Naive thymus-derived CD4-positive, alpha-beta T cell (primary cell): ENCODE data around the gene PTMA. TPM values are rescaled to one million over a fixed set of nuclear protein-coding genes. Genes with fewer than 3 reads are reported as not detected.

Experiments
- ATAC-seq: fragments of 150-1000 bp; cut with Tn5 transposase; 2 replicates; pipeline ENCODE4 v1.10.0; 2021; ENCODE audit warnings: mild to moderate bottlenecking, moderate library complexity
- CTCF ChIA-PET: fragments of 350-600 bp; sonication (Branson Sonifier 250); formaldehyde crosslinking; loops from one replicate; lab custom pipeline; 2021; ENCODE audit warnings: antibody characterized with exemption; lab: Charles Lee
- POLR2A ChIA-PET: fragments of 350-600 bp; sonication (Branson Sonifier 250); formaldehyde crosslinking; loops from one replicate; lab custom pipeline; 2021; ENCODE audit warnings: antibody characterized with exemption, inconsistent platforms; lab: Charles Lee
- DNase-seq, 9 donors: peaks; one replicate each; pipeline versions ENCODE4 v3.0.0 to v3.0.0-alpha.2; 2020 to 2022; ENCODE audit warnings: mixed read lengths in 1 of 9
- H3K27ac ChIP-seq: one replicate; pipeline ENCODE4 v1.7.0; 2013; ENCODE audit warnings: mild to moderate bottlenecking, low read depth, low read length, moderate library complexity
- H3K27me3 ChIP-seq, 2 donors: one replicate each; pipeline ENCODE4 v1.7.0; 2013; ENCODE audit warnings: low read length in 2 of 2, mild to moderate bottlenecking in 2 of 2, moderate library complexity in 2 of 2; ENCODE audit not compliant: control insufficient read depth in 2 of 2, insufficient read depth in 2 of 2
- H3K36me3 ChIP-seq, 3 experiments: 1 replicate in 2 of 3; 2 replicates in 1 of 3; pipeline ENCODE4 v1.7.0; 2013; ENCODE audit warnings: low read length in 3 of 3, mild to moderate bottlenecking in 3 of 3, moderate library complexity in 1 of 3; ENCODE audit not compliant: insufficient read depth in 3 of 3, control insufficient read depth in 2 of 3
- H3K4me1 ChIP-seq, 2 donors: one replicate each; pipeline ENCODE4 v1.7.0; 2013; ENCODE audit warnings: low read length in 2 of 2, mild to moderate bottlenecking in 2 of 2, moderate library complexity in 1 of 2; ENCODE audit not compliant: control insufficient read depth in 2 of 2, insufficient read depth in 2 of 2
- H3K4me3 ChIP-seq: 2 replicates; pipeline ENCODE4 v1.7.0; 2013; ENCODE audit warnings: mild to moderate bottlenecking, low read length
- H3K9me3 ChIP-seq, 3 experiments: 1 replicate in 2 of 3; 2 replicates in 1 of 3; pipeline ENCODE4 v1.7.0; 2013; ENCODE audit warnings: low read length in 3 of 3; ENCODE audit not compliant: control insufficient read depth in 2 of 3
- H3K27ac Mint-ChIP-seq, 9 donors: one replicate each; pipeline ENCODE4 v1.8.0; 2020 to 2022; ENCODE audit warnings: mixed read lengths in 9 of 9, mild to moderate bottlenecking in 8 of 9, moderate library complexity in 5 of 9, inconsistent platforms in 2 of 9
- H3K27me3 Mint-ChIP-seq, 5 donors: one replicate each; pipeline ENCODE4 v1.8.0; 2021 to 2022; ENCODE audit warnings: mixed read lengths in 5 of 5, mild to moderate bottlenecking in 1 of 5
- H3K36me3 Mint-ChIP-seq, 5 donors: one replicate each; pipeline ENCODE4 v1.8.0; 2020 to 2022; ENCODE audit warnings: mixed read lengths in 5 of 5, mild to moderate bottlenecking in 3 of 5, inconsistent platforms in 1 of 5
- H3K4me1 Mint-ChIP-seq, 7 donors: one replicate each; pipeline ENCODE4 v1.8.0; 2020 to 2022; ENCODE audit warnings: mixed read lengths in 7 of 7, mild to moderate bottlenecking in 3 of 7, inconsistent platforms in 1 of 7
- H3K4me3 Mint-ChIP-seq, 10 donors: one replicate each; pipeline ENCODE4 v1.8.0; 2020 to 2022; ENCODE audit warnings: mild to moderate bottlenecking in 10 of 10, mixed read lengths in 10 of 10, moderate library complexity in 6 of 10, inconsistent platforms in 2 of 10
- H3K9me3 Mint-ChIP-seq, 11 donors: one replicate each; pipeline ENCODE4 v1.8.0; 2020 to 2022; ENCODE audit warnings: mixed read lengths in 11 of 11, mild to moderate bottlenecking in 4 of 11, inconsistent platforms in 1 of 11, moderate library complexity in 1 of 11
- intact Hi-C, 2 donors: fragments of 100-400 bp; cut with micrococcal nuclease; formaldehyde crosslinking; loops; one replicate each; pipeline ENCODE4 v1.15.1; 2023
- polyA plus RNA-seq, 2 donors: library from polyadenylated mRNA; unstranded; fragments of 300-500 nt; fragmentation: Illumina TruSeq; gene quantifications; one replicate each; pipeline ENCODE4 v1.2.3, GENCODE V29; 2021
- total RNA-seq, 6 experiments: library from RNA in 5 of 6; stranded (reverse) in 5 of 6; gene quantifications; 1 replicate in 5 of 6; 2 replicates in 1 of 6; pipeline ENCODE4 v1.2.3 and lab custom pipeline; 2021 to 2026

PTMA gene
- total and polyA plus RNA-seq, 7 experiments from 2014 or later, result 1,211 to 2,051 (median 1,324) TPM

GRCh38 chr2:231715499-231715837 is 7.1 kb downstream of the PTMA start:
- DNase-seq (no peak), ATAC-seq (no peak)
- peaks cover 12 to 33% (median 15%) of the 10 kb centered on the region in 3 experiments for H3K36me3 ChIP-seq
- H3K9me3 ChIP-seq, result no peaks in the 10 kb centered on the region
- no peak overlapping the region for H3K4me3 Mint-ChIP-seq
- H3K36me3 Mint-ChIP-seq, result peaks cover 10 to 25% (median 23%) of the 10 kb centered on the region in 5 donors
- H3K27ac Mint-ChIP-seq, result peak overlapping the region in 8 of 9 donors; percentile 35 to 95 (median 80)
- no peaks in the 10 kb centered on the region for H3K27me3 Mint-ChIP-seq
- H3K4me3 ChIP-seq, result no peak overlapping the region
- CTCF ChIA-PET, result interaction anchor here (0.6 to 12.1 kb wide), 15 partner anchors 8 to 942 kb away, joined by 3 to 475 read pairs (median 6); no protein-coding TSS in a partner anchor
- peaks cover 30 to 45% (median 35%) of the 10 kb centered on the region in 7 donors for H3K4me1 Mint-ChIP-seq
- POLR2A ChIA-PET, result interaction anchor here (1.0 to 6.0 kb wide), 8 partner anchors 9 to 183 kb away, joined by 3 to 80 read pairs (median 12); no protein-coding TSS in a partner anchor
- no peak overlapping the region for H3K27ac ChIP-seq
- no peaks in the 10 kb centered on the region for H3K27me3 ChIP-seq
- H3K4me1 ChIP-seq, result peaks cover 28 to 34% of the 10 kb centered on the region in 2 donors
- intact Hi-C loops, result loop anchor here (1.0 to 2.0 kb wide), 5 partner anchors 28 to 103 kb away; no protein-coding TSS in a partner anchor
- H3K9me3 Mint-ChIP-seq, result peaks cover 0 to 11% (median 0%) of the 10 kb centered on the region in 11 donors

GRCh38 chr2:231715988-231716616 is 7.8 kb downstream of the PTMA start:
- Histone ChIP-seq H3K27ac (no peak overlapping the region), H3K27me3 (no peaks in the 10 kb centered on the region), H3K4me1 (peaks cover 28 to 34% of the 10 kb centered on the region in 2 donors), H3K36me3 (peaks cover 12 to 27% (median 15%) of the 10 kb centered on the region in 3 experiments), H3K9me3 (no peaks in the 10 kb centered on the region), H3K4me3 (no peak overlapping the region)
- H3K9me3 Mint-ChIP-seq, result peaks cover 0 to 11% (median 0%) of the 10 kb centered on the region in 11 donors
- no peaks in the 10 kb centered on the region for H3K27me3 Mint-ChIP-seq
- POLR2A ChIA-PET, result interaction anchor here (0.6 to 6.0 kb wide), 4 partner anchors 30 to 104 kb away, joined by 3 to 80 read pairs (median 28); no protein-coding TSS in a partner anchor
- intact Hi-C loops, result loop anchor here (1.0 to 2.0 kb wide), 5 partner anchors 29 to 104 kb away; no protein-coding TSS in a partner anchor
- H3K4me3 Mint-ChIP-seq, result peak overlapping the region in 1 of 10 donors; percentile 38
- ATAC-seq (no peak), DNase-seq (no peak)
- H3K27ac Mint-ChIP-seq, result peak overlapping the region in 7 of 9 donors; percentile 34 to 90 (median 56)
- CTCF ChIA-PET, result interaction anchor here (0.6 to 12.1 kb wide), 6 partner anchors 9 to 104 kb away, joined by 3 to 475 read pairs (median 16); no protein-coding TSS in a partner anchor
- H3K4me1 Mint-ChIP-seq, result peaks cover 25 to 43% (median 33%) of the 10 kb centered on the region in 7 donors
- H3K36me3 Mint-ChIP-seq, result peaks cover 10 to 25% (median 21%) of the 10 kb centered on the region in 5 donors

- H3K27me3 ChIP-seq, result no peaks in the 10 kb centered on the region
- peaks cover 22 to 28% of the 10 kb centered on the region in 2 donors for H3K4me1 ChIP-seq
- Mint-ChIP-seq H3K36me3 (peaks cover 6 to 21% (median 14%) of the 10 kb centered on the region in 5 donors), H3K4me3 (no peak overlapping the region), H3K9me3 (peaks cover 0 to 9% (median 0%) of the 10 kb centered on the region in 11 donors), H3K27me3 (no peaks in the 10 kb centered on the region), H3K27ac (no peak overlapping the region), H3K4me1 (peaks cover 19 to 37% (median 26%) of the 10 kb centered on the region in 7 donors)
- intact Hi-C loops, result no loop called here
- H3K4me3 ChIP-seq, result no peak overlapping the region
- H3K9me3 ChIP-seq, result no peaks in the 10 kb centered on the region
- H3K36me3 ChIP-seq, result peaks cover 8 to 20% (median 10%) of the 10 kb centered on the region in 3 experiments
- H3K27ac ChIP-seq, result no peak overlapping the region
- CTCF ChIA-PET, result interaction anchor here (0.6 to 12.1 kb wide), 3 partner anchors 35 to 104 kb away, joined by 4 to 475 read pairs (median 83); no protein-coding TSS in a partner anchor
- no peak for DNase-seq
- POLR2A ChIA-PET, result interaction anchor here (0.6 to 6.0 kb wide), 7 partner anchors 9 to 105 kb away, joined by 3 to 80 read pairs (median 4); no protein-coding TSS in a partner anchor
- ATAC-seq, result no peak
Observed at GRCh38 chr2:231716666-231717280, 8.4 kb downstream of the PTMA start.

- Mint-ChIP-seq H3K4me1 (peaks cover 11 to 29% (median 19%) of the 10 kb centered on the region in 7 donors), H3K9me3 (peaks cover 0 to 9% (median 0%) of the 10 kb centered on the region in 11 donors), H3K27me3 (no peaks in the 10 kb centered on the region), H3K27ac (no peak overlapping the region), H3K4me3 (peak overlapping the region in 1 of 10 donors; percentile 25), H3K36me3 (peaks cover under 1 to 13% (median 7%) of the 10 kb centered on the region in 5 donors)
- no peak for DNase-seq
- no peaks in the 10 kb centered on the region for H3K9me3 ChIP-seq
- POLR2A ChIA-PET, result interaction anchor here (0.6 to 1.2 kb wide), 3 partner anchors 10 to 40 kb away, joined by 3 to 6 read pairs (median 3); no protein-coding TSS in a partner anchor
- CTCF ChIA-PET, result interaction anchor here (4.6 to 12.1 kb wide), 2 partner anchors 36 to 105 kb away, joined by 83 to 475 read pairs; no protein-coding TSS in a partner anchor
- H3K36me3 ChIP-seq, result peaks cover under 1 to 12% (median 3%) of the 10 kb centered on the region in 3 experiments
- no peak for ATAC-seq
- no peak overlapping the region for H3K27ac ChIP-seq
- intact Hi-C loops, result no loop called here
- H3K4me1 ChIP-seq, result peaks cover 15 to 20% of the 10 kb centered on the region in 2 donors
- no peak overlapping the region for H3K4me3 ChIP-seq
- H3K27me3 ChIP-seq, result no peaks in the 10 kb centered on the region
Observed at GRCh38 chr2:231717281-231718171, 9.2 kb downstream of the PTMA start.

- DNase-seq, result no peak
- Histone ChIP-seq H3K36me3 (peaks cover 0 to 7% (median 0%) of the 10 kb centered on the region in 3 experiments), H3K4me1 (peaks cover 8 to 14% of the 10 kb centered on the region in 2 donors), H3K27me3 (no peaks in the 10 kb centered on the region), H3K27ac (no peak overlapping the region), H3K4me3 (no peak overlapping the region), H3K9me3 (no peaks in the 10 kb centered on the region)
- H3K4me1 Mint-ChIP-seq, result peaks cover 5 to 19% (median 10%) of the 10 kb centered on the region in 7 donors
- H3K9me3 Mint-ChIP-seq, result peaks cover 0 to 7% (median 0%) of the 10 kb centered on the region in 11 donors
- no peak overlapping the region for H3K4me3 Mint-ChIP-seq
- H3K27me3 Mint-ChIP-seq, result no peaks in the 10 kb centered on the region
- intact Hi-C loops, result no loop called here
- ATAC-seq, result no peak
- POLR2A ChIA-PET, result no interaction called here
- H3K36me3 Mint-ChIP-seq, result peaks cover 0 to 8% (median under 1%) of the 10 kb centered on the region in 5 donors
- H3K27ac Mint-ChIP-seq, result no peak overlapping the region
- CTCF ChIA-PET, result interaction anchor here (12.1 kb wide), 1 partner anchor 37 kb away, joined by 475 read pairs; no protein-coding TSS in a partner anchor
Observed at GRCh38 chr2:231718799-231719198, 10.5 kb downstream of the PTMA start.
